Gastrocnemius medialis (tissue), 4 donors: ENCODE measurements around the gene OR8I2. TPM values are rescaled to one million over a fixed set of nuclear protein-coding genes. Genes with fewer than 3 reads are reported as not detected.
"Not testable (repeated sequence)": the region's sequence is repeated elsewhere in the genome, so short reads cannot be mapped to it uniquely, and the experiment has no call there.

Experiments
- ATAC-seq, 2 donors: fragments of 150-250 bp; one replicate each; pipeline ENCODE4 v1.9.1; 2016
- DNase-seq, 2 donors: peaks; one replicate each; pipeline ENCODE4 v3.0.0-alpha.2; 2019
- H3K27ac ChIP-seq, 4 donors: fragments of 200-600 bp; sonication (generic); 1 replicate in 1 of 4; 2 replicates in 3 of 4; pipeline ENCODE4 v1.5.1; 2016 to 2018; ENCODE audit warnings: mild to moderate bottlenecking in 2 of 4, moderate library complexity in 1 of 4
- H3K27me3 ChIP-seq, 3 donors: fragments of 200-600 bp; sonication (generic) in 2 of 3; 1 replicate in 1 of 3; 2 replicates in 2 of 3; pipeline versions ENCODE4 v1.5.1 to v1.6.0; 2016 to 2019; ENCODE audit warnings: mild to moderate bottlenecking in 1 of 3, moderate library complexity in 1 of 3
- H3K36me3 ChIP-seq, 2 donors: fragments of 200-600 bp; sonication (generic) in 1 of 2; one replicate each; pipeline ENCODE4 v1.5.1; 2017 to 2018
- H3K4me1 ChIP-seq, 2 donors: fragments of 200-600 bp; sonication (generic) in 1 of 2; one replicate each; pipeline ENCODE4 v1.5.1; 2016 to 2017; ENCODE audit warnings: mild to moderate bottlenecking in 2 of 2
- H3K4me3 ChIP-seq, 4 donors: fragments of 200-600 bp; sonication (generic) in 3 of 4; 1 replicate in 1 of 4; 2 replicates in 3 of 4; pipeline ENCODE4 v1.5.1; 2016 to 2019; ENCODE audit warnings: mild to moderate bottlenecking in 2 of 4
- H3K9me3 ChIP-seq, 3 donors: fragments of 200-600 bp; sonication (generic) in 2 of 3; 1 replicate in 1 of 3; 2 replicates in 2 of 3; pipeline ENCODE4 v1.5.1; 2016 to 2019
- CTCF ChIP-seq, 5 experiments: fragments of 450-650 bp in 3 of 5; fragments of 200-600 bp in 2 of 5; sonication (generic) in 2 of 5; IDR thresholded peaks in 4 of 5; conservative IDR thresholded peaks in 1 of 5; 1 replicate in 4 of 5; 2 replicates in 1 of 5; pipeline ENCODE4 v1.5.1; 2016 to 2019; ENCODE audit warnings: antibody characterized with exemption in 5 of 5, mild to moderate bottlenecking in 3 of 5, moderate library complexity in 3 of 5
- POLR2A ChIP-seq, 2 donors: fragments of 450-650 bp; IDR thresholded peaks; one replicate each; pipeline ENCODE4 v1.6.1; 2017; ENCODE audit warnings: antibody characterized with exemption in 2 of 2, mild to moderate bottlenecking in 2 of 2, moderate library complexity in 2 of 2
- in situ Hi-C, 4 donors: fragments of 200-750 bp; cut with MboI; loops; one replicate each; pipeline versions ENCODE4 v1.15.0 to v1.8.0; 2017; ENCODE audit warnings: low sequenced_read_pairs in 4 of 4
- intact Hi-C: fragments of 100-400 bp; cut with DNase I; formaldehyde crosslinking; loops from one replicate; pipeline ENCODE4 v1.15.1; 2023; ENCODE audit warnings: low total_unique reads
- total RNA-seq, 4 donors: library from RNA; depleted of rRNA; stranded (reverse); fragments of >200 nt; gene quantifications; one replicate each; pipeline versions ENCODE4 v1.1.0 to v1.2.3, GENCODE V29; 2016

Gene OR8I2
- total RNA-seq, 4 donors from 2014 or later: not detected

GRCh38 chr11:56066980-56067379 is 26.1 kb upstream of the OR8I2 start:
- no peak for TF ChIP-seq CTCF (IDR thresholded peaks at IDR 0.05 in 4 of 5, conservative IDR thresholded peaks at IDR 0.05 in 1 of 5)
- TF ChIP-seq POLR2A (IDR thresholded peaks at IDR 0.05): no peak
- no peaks in the 10 kb centered on the region for H3K4me1 ChIP-seq
- no peak overlapping the region for H3K4me3 ChIP-seq
- intact Hi-C loops (no loop called here), in situ Hi-C loops (no loop called here)
- no peak for DNase-seq
- H3K27me3 ChIP-seq: no peaks in the 10 kb centered on the region
- no peak for ATAC-seq
- H3K36me3 ChIP-seq: no peaks in the 10 kb centered on the region
- no peak overlapping the region for H3K27ac ChIP-seq
- H3K9me3 ChIP-seq: no peaks in the 10 kb centered on the region

- H3K4me3 ChIP-seq: no peak overlapping the region
- TF ChIP-seq CTCF (IDR thresholded peaks at IDR 0.05 in 4 of 5, conservative IDR thresholded peaks at IDR 0.05 in 1 of 5) (no peak), POLR2A (IDR thresholded peaks at IDR 0.05) (no peak)
- no peaks in the 10 kb centered on the region for H3K36me3 ChIP-seq
- H3K27ac ChIP-seq: no peak overlapping the region
- no peaks in the 10 kb centered on the region for H3K9me3 ChIP-seq
- H3K27me3 ChIP-seq: no peaks in the 10 kb centered on the region
- in situ Hi-C loops (no loop called here), intact Hi-C loops (no loop called here)
- ATAC-seq (no peak), DNase-seq (no peak)
- no peaks in the 10 kb centered on the region for H3K4me1 ChIP-seq
These were observed 3.4 kb upstream of the OR8I2 start for GRCh38 chr11:56089697-56090096.

- no peak for TF ChIP-seq CTCF (IDR thresholded peaks at IDR 0.05 in 4 of 5, conservative IDR thresholded peaks at IDR 0.05 in 1 of 5)
- no peak for TF ChIP-seq POLR2A (IDR thresholded peaks at IDR 0.05)
- intact Hi-C loops: no loop called here
- DNase-seq (no peak), ATAC-seq (no peak)
- Histone ChIP-seq H3K4me1 (no peaks in the 10 kb centered on the region), H3K27me3 (no peaks in the 10 kb centered on the region), H3K27ac (no peak within 1 kb of the TSS), H3K36me3 (no peaks in the 10 kb centered on the region), H3K9me3 (no peaks in the 10 kb centered on the region), H3K4me3 (no peak within 1 kb of the TSS)
- in situ Hi-C loops: no loop called here
These were observed 10.2 kb downstream of the OR8I2 start, which contains the start of gene OR8H2 for GRCh38 chr11:56103210-56103737. TSS of gene OR8H2 (plus strand) at chr11:56103687. CDS start at chr11:56105043, 1,356 bp downstream.

GRCh38 chr11:56122073-56122472 is 29.0 kb downstream of the OR8I2 start, which contains the start of gene OR8H3:
TSS of gene OR8H3 (plus strand) at chr11:56122373. CDS start at chr11:56122373, 0 bp downstream.
- TF ChIP-seq CTCF (IDR thresholded peaks at IDR 0.05 in 4 of 5, conservative IDR thresholded peaks at IDR 0.05 in 1 of 5): no peak
- TF ChIP-seq POLR2A (IDR thresholded peaks at IDR 0.05): no peak
- no peak for DNase-seq
- Histone ChIP-seq H3K36me3 (no peaks in the 10 kb centered on the region), H3K9me3 (no peaks in the 10 kb centered on the region), H3K4me3 (no peak within 1 kb of the TSS), H3K27ac (no peak within 1 kb of the TSS), H3K27me3 (no peaks in the 10 kb centered on the region), H3K4me1 (no peaks in the 10 kb centered on the region)
- intact Hi-C loops: no loop called here
- in situ Hi-C loops: no loop called here
- ATAC-seq: no peak

- H3K4me1 ChIP-seq: no peaks in the 10 kb centered on the region
- no peaks in the 10 kb centered on the region for H3K9me3 ChIP-seq
- in situ Hi-C loops: no loop called here
- H3K4me3 ChIP-seq: no peak within 1 kb of the TSS
- no peak for TF ChIP-seq CTCF (IDR thresholded peaks at IDR 0.05 in 4 of 5, conservative IDR thresholded peaks at IDR 0.05 in 1 of 5)
- TF ChIP-seq POLR2A (IDR thresholded peaks at IDR 0.05): no peak
- DNase-seq: no peak
- no peak within 1 kb of the TSS for H3K27ac ChIP-seq
- intact Hi-C loops: no loop called here
- no peaks in the 10 kb centered on the region for H3K36me3 ChIP-seq
- ATAC-seq: no peak
- no peaks in the 10 kb centered on the region for H3K27me3 ChIP-seq
These were observed 47.1 kb downstream of the OR8I2 start, which contains the start of gene OR8J3 for GRCh38 chr11:56140151-56140661. TSS of gene OR8J3 (minus strand) at chr11:56140201. CDS start at chr11:56137718, 2,483 bp downstream.

- H3K4me1 ChIP-seq, in situ Hi-C loops, H3K27ac ChIP-seq: not testable (repeated sequence)
These were observed 50.6 kb downstream of the OR8I2 start for GRCh38 chr11:56143681-56144080.

More at GRCh38 chr11:56143681-56144080, 50.6 kb downstream of the OR8I2 start:
- H3K36me3 ChIP-seq, ATAC-seq, H3K9me3 ChIP-seq, DNase-seq, H3K27me3 ChIP-seq, intact Hi-C loops, H3K4me3 ChIP-seq: not testable (repeated sequence)
